Measurements from ENCODE around the gene LRRC36.

Gene LRRC36

GRCh38 chr16:67428146-67428731, 101.6 kb downstream of the LRRC36 start:
- DNase-seq, result peak; percentile 56

DNA sequence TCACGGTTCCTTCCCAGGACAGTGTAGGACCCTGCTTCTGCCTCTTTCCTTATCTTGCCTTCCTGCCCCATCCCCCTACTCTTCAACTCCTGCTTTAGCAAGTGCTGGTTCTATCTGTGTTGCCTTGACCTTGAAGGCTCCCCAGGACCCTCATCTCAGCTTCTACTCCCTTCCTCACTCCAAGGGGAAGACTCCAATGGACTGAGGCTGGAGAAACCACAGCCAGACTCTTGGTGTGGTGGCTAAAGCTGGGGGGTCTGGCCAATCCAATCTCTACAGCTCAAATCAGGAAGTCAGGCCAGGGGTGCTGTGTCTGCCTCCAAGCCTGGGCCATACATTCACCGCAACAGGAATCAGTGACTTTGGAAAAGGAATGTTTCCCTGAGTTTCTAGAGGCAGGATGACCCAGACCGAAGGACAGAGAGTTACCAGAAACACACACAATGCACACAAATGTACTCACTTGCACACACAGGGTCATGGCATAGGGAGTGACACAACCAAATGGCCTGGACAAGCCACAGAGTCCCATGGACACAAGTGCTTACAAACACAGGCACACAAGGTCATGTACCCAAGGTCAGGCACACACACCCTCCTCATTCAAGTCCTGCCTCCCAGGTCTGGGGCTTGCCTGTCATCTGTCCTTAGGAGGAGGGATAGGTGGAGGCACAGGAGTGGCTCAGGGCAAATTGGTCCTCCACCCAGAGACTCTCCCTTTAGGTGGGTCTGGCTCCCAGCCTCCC, 102.6 kb downstream of the LRRC36 start:
- DNase-seq, result no peak

GRCh38 chr16:67429799-67430503, 103.3 kb downstream of the LRRC36 start:
- DNase-seq, result no peak

DNA sequence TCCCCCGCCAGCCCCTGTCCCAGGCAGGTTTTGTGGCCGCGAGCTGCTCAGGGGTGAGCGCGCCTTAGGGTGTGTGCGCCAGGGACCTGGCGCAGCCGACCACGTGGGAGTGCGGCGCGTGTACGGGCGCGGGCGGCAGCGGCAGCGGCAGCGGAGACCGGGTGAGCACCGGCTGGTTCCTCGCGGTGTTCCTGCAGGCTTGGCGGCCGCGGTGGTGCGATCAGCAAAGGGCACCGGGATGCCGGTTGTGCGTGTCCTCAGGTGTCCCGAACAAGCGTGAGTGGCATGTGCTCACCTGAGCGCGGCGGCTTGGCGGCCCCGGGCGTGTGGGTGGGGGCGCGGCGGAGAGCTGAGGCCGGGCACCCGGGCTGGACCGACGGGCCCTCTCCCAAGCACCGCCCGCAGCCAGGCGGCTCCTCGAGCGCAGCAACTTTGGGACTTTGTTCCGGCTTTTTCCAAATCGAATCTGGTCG, 103.9 kb downstream of the LRRC36 start:
- DNase-seq, result peak; percentile 15

DNA sequence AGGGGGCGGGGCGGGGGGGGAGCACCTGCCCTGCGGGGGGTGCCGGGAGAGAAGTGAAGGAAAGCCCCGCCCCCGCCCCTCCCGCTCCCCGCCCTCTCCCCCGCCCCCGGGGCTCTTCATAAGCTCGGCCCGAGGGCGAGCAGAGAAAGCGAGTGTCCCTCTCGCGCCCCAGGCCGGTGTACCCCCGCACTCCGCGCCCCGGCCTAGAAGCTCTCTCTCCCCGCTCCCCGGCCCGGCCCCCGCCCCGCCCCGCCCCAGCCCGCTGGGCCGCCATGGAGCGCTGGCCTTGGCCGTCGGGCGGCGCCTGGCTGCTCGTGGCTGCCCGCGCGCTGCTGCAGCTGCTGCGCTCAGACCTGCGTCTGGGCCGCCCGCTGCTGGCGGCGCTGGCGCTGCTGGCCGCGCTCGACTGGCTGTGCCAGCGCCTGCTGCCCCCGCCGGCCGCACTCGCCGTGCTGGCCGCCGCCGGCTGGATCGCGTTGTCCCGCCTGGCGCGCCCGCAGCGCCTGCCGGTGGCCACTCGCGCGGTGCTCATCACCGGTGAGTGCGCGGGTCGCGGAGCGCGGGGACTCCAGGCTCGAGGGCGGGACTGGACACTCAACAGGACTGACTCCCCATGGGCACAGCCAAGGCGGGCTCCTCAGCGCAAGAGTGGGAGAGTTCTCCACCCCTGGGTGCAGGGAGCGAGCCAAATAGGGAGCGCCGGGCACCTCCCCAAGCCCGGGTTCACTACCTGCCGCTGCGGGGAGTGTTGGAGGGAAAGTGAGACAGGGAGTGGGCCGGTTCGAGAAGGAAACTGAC, 104.6 kb downstream of the LRRC36 start, which contains the start of gene HSD11B2:
Gene HSD11B2, plus strand, starts transcription at position 145 of the 798 bp plus-strand sequence. Its CDS starts 128 bp downstream, at position 273.
- peak; percentile 25 for DNase-seq

DNA sequence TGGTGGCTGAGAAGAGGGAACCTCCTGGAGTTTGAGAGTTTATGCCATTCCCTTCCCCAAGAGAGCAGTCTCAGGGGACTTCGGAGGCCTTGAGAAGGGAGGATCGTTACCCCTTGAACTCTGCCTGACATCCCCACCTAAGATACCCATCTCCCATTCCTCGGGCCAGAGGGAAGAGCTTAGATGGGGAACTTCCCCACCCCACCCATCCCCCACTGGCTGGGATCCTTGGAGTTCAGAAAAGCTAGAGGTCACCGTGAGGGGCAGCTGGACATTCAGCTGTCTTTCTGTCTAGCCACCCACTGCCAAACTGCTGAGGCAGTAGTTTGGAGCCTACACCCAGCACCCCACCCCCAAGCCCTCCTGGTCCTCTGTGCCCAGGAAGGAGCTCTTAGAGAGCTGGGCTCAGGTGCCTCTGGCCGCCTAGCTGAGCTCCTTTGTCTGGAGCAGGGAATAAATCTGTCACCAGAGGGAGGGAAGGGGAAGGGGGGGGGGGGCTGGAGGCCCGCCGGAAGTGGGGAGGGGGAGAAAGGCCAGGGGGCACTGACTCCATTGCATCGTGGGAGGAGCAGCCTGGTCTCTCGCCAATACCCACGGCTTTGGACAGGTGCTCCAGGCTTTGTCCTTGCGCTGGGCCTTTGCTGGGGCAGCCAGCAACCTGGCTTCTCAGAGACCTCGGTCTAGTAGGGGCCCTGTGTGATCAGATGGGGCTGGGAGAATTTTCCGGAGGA, 105.3 kb downstream of the LRRC36 start:
- no peak for DNase-seq

DNA sequence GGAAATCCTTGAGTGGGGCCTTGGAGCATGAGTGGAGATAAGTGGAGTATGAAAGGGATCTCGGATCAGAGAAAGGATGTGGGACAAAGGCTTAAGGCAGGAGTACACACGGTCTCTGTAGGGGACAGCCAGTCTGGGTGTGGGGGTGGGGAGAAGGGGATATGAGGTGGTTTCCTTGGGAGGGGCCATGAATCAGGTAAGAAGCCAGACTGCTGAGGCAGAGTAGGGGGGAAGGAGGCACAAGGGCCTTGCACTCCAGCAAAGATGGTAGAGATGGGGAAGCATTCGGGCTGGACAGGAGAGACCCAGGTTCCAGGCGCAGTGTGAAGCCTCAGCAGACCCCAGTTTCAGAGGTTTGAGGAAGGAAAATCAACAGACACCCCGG, 105.9 kb downstream of the LRRC36 start:
- no peak for DNase-seq

DNA sequence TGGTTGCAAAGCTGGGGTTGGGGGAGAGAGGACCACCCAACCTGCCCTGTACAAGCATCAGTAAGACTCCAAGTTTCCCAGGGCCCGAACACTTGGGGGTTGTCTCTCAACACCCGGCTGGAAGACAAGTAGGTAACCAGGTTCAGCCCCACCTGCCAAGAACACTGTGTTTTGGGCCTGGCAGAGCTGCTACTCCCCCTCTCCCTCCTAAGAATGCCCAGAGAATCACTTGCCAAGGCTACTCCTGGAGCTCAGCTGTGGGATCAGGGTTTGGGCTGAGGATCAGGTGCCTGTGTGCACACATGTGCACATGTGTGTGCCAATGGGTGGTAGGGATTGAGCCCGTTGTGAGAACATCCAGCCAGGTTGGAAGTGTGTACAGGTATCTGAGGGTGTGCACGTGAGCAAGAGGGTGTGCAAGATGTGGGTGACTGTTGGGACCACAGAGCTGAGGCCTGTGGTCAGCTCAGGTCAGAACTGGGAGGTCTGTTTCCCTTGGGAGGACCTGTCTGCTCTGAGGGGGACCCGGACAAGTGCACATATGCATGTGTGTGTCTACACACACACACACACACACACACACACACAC, 106.6 kb downstream of the LRRC36 start:
- DNase-seq, result no peak
